ENCODE data around the gene INPP5A.

The INPP5A gene

DNA sequence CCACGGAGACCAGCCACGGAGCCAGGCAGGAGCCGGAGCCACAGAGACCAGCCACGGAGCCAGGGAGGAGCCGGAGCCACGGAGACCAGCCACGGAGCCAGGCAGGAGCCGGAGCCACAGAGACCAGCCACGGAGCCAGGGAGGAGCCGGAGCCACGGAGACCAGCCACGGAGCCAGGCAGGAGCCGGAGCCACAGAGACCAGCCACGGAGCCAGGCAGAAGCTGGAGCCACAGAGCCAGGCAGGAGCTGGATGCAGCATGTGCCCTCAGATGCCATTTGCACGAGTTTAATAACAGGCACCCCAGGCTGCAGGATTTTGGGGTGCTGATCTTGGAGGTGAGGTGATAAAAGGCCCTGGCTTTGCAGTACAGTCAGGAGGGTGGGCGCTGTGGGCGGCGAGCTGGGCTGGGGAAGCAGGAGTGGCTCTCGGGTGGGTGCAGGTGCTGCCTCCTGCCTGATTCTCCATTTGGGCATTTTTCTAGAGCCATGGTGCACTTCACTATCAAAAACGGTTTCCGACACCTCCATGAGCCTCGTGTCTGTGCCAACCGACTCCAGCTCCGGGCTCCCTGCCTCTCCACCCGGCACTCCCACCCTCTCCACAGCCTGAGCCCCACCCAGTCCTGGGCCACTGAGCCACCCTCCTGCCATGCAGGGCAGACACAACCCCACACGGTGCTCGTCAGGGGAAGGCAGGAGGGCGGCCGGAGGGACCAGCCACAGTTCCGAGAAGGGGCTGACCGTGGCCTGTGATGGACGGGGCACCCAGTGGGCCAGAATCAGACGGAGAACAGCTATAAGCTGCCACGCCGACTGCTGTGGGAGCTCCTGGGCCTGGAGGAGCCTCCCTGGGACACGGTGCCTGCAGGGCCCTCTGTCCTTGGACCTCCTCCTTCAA, 289.2 kb downstream of the INPP5A start:
- DNase-seq (ENCODE audit: insufficient read length, low spot score): no peak
- TF ChIP-seq POLR2A (IDR thresholded peaks at IDR 0.05; ENCODE audit: low read depth, low read length): no peak
- FAIRE-seq: no peak

GRCh38 chr10:132827423-132827789, 289.8 kb downstream of the INPP5A start:
- no peak for FAIRE-seq
- no peak for DNase-seq (ENCODE audit: insufficient read length, low spot score)
- TF ChIP-seq POLR2A (IDR thresholded peaks at IDR 0.05; ENCODE audit: low read depth, low read length): no peak

DNA sequence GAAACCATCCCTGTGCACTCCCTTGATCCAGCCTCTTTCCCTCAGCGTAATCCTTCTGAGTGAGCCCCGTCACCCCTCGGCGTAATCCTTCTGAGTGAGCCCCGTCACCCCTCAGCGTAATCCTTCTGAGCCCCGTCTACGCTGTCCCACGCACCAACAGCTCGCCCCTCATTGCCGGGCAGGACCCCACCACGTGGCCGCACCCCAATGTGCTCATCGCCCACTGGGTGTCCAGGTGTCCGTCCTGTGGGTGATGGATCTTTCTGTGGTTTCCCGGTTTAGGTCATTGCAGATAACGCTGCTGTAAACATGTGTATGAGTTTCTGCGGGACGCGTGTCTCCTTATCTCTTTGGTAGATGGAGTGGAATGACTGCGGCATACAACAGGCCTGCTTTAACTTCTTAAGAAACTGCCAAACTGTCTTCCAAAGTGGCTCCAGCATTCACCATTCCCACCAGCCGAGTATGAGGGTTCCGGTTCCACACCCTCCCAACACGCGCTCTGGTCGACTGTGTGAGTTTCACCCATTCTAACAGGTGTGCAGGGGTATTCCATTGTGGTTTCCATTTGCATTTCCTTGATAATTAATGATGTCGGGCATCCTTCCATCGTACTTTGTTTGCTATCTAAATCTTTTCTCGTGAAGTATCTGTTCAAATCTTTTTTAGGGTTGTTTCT, 290.4 kb downstream of the INPP5A start:
- FAIRE-seq (no peak), DNase-seq (ENCODE audit: insufficient read length, low spot score) (no peak)
- TF ChIP-seq POLR2A (IDR thresholded peaks at IDR 0.05; ENCODE audit: low read depth, low read length): no peak

- DNase-seq (ENCODE audit: insufficient read length, low spot score): no peak
- FAIRE-seq: no peak
- TF ChIP-seq POLR2A (IDR thresholded peaks at IDR 0.05; ENCODE audit: low read depth, low read length): no peak
Measured at GRCh38 chr10:132828681-132829080, 291.1 kb downstream of the INPP5A start.

GRCh38 chr10:132829403-132829802, 291.8 kb downstream of the INPP5A start:
- TF ChIP-seq POLR2A (IDR thresholded peaks at IDR 0.05; ENCODE audit: low read depth, low read length): no peak
- DNase-seq (ENCODE audit: insufficient read length, low spot score) (no peak), FAIRE-seq (no peak)

- DNase-seq (ENCODE audit: insufficient read length, low spot score) (no peak), FAIRE-seq (no peak)
- TF ChIP-seq POLR2A (IDR thresholded peaks at IDR 0.05; ENCODE audit: low read depth, low read length): no peak
Measured at GRCh38 chr10:132832186-132832969, 294.8 kb downstream of the INPP5A start.

Data from H54 (cell line).